Activated T-cell treated with anti-CD3 and anti-CD28 coated beads, Interleukin-2, amount 50 U/mL, for 72 hours (primary cell): Measurements from ENCODE around the gene DNAJB11. TPM values are rescaled to one million over a fixed set of nuclear protein-coding genes. Genes with fewer than 3 reads are reported as not detected.
"Not testable (repeated sequence)": the region's sequence is repeated elsewhere in the genome, so short reads cannot be mapped to it uniquely, and the experiment has no call there.

Source experiments
- ATAC-seq, 2 donors: fragments of 150-1000 bp; cut with Tn5 transposase; replicated peaks in 1 of 2; 2 replicates each; pipeline ENCODE4 v1.10.0; 2021; ENCODE audit warnings: moderate library complexity in 2 of 2, mild to moderate bottlenecking in 1 of 2
- DNase-seq, 2 donors: peaks; one replicate each; pipeline ENCODE4 v3.0.0; 2021 to 2022; ENCODE audit warnings: mixed read lengths in 1 of 2
- H3K27ac Mint-ChIP-seq: one replicate; pipeline ENCODE4 v1.8.0; 2022; ENCODE audit warnings: mild to moderate bottlenecking, moderate library complexity, mixed read lengths
- H3K27me3 Mint-ChIP-seq: one replicate; pipeline ENCODE4 v1.8.0; 2022; ENCODE audit warnings: low read depth, mixed read lengths
- H3K36me3 Mint-ChIP-seq, 2 donors: one replicate each; pipeline ENCODE4 v1.8.0; 2022; ENCODE audit warnings: mixed read lengths in 2 of 2, mild to moderate bottlenecking in 1 of 2; ENCODE audit not compliant: insufficient read depth in 2 of 2
- H3K4me1 Mint-ChIP-seq: one replicate; pipeline ENCODE4 v1.8.0; 2022; ENCODE audit warnings: low read depth, mixed read lengths
- H3K4me3 Mint-ChIP-seq, 2 donors: one replicate each; pipeline ENCODE4 v1.8.0; 2022; ENCODE audit warnings: mild to moderate bottlenecking in 2 of 2, mixed read lengths in 2 of 2, moderate library complexity in 2 of 2
- H3K9me3 Mint-ChIP-seq, 2 donors: one replicate each; pipeline ENCODE4 v1.8.0; 2022; ENCODE audit warnings: mixed read lengths in 2 of 2
- total RNA-seq, 2 donors: library from RNA; stranded (reverse); gene quantifications; one replicate each; pipeline ENCODE4 v1.2.3, GENCODE V29; 2022

DNAJB11 gene
- total RNA-seq, result 10 to 100 TPM; 29.7 to 34.2 TPM

DNA sequence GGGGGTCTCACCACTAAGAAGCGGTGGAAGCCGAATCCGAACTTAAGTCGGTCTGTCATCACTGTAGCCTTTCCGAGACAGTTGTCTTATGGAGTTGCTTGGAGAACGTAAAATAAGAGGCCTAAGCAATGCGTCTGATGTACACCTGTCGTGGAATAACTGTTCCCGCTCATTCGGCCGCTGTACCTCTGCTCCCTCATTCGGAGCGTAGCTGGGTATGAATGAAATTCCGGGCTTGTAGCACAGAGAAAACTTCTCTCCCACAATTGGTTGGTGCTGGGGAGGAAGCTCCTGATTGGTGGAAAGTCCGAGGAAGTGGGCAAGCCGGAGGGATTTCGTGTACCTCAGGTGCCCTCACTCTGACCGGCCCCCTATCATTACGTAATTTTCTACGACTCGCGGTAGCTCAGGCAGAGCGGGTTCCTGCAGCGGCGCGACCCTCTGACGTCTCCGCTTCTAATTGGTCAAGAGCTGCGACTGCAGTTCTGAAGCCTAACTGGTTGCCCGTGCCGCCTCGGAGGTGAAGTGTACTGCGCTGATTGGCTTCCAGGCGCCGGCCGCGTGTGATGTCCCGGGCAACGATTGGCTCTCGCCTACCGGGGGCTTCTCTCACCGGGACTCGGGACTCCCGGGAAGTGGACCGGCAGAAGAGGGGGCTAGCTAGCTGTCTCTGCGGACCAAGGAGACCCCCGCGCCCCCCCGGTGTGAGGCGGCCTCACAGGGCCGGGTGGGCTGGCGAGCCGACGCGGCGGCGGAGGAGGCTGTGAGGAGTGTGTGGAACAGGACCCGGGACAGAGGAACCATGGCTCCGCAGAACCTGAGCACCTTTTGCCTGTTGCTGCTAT, at the start of gene DNAJB11:
Gene DNAJB11, plus strand, starts transcription at position 625 of the 845 bp plus-strand sequence. Its CDS starts 178 bp downstream, at position 803.
- Mint-ChIP-seq H3K4me1 (peaks cover 66% of the 10 kb centered on the region), H3K27ac (peak within 1 kb of the TSS; percentile 91), H3K27me3 (no peaks in the 10 kb centered on the region), H3K4me3 (peak within 1 kb of the TSS; percentile 92 to 95), H3K9me3 (no peaks in the 10 kb centered on the region), H3K36me3 (peaks cover 3 to 12% of the 10 kb centered on the region in 2 donors)
- DNase-seq, result peak; percentile 98 to 99
- ATAC-seq, result peak; percentile 86 to 90

DNA sequence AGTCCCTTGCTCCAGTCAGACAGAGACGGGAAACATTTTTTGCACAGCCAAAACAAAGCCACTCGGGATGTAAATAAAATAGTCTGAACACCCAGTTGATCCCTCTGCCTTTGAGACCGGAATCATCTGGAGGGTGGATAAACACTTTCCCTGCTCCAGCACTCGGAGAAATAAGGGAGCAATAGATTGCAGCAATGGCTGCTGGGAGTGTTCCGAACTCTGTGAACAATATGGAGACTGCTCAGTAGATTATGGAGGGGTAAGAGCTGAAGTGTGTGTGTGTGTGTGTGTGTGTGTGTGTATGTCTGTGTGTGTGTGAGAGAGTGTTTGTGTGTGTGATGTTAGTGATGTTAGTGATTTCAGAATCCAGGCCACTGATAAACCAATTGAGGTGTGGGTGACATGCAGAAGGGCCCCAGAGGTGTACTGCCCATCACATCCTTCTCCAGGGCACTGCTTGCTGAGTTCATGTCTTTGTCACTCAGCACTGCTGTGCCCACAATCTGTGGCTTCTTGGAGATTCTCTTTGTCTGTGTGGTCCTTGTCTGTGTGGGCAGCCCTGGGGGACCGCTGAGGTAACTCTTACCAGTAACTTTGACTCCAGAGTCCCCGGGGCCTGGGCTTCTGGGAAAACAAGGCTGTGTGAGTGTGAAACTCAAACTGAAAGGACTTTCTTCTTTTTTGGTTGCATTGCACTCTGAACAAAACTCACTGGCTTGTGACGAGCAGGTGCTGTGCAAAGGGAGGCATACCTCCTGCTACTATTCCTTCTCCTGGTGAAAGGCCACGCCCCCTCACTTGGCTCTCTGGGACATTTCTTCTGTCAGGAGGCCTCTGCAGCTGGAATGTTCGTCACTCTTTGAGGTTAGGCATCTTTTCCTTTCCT, 49.3 kb upstream of the DNAJB11 start:
- Mint-ChIP-seq H3K27ac (peak overlapping the region; percentile 20), H3K4me1 (peaks cover 76% of the 10 kb centered on the region), H3K36me3 (peaks cover 0 to 7% of the 10 kb centered on the region in 2 donors), H3K4me3 (peak overlapping the region; percentile 19 to 75), H3K9me3 (peaks cover 0 to 1% of the 10 kb centered on the region in 2 donors), H3K27me3 (no peaks in the 10 kb centered on the region)
- ATAC-seq, result peak; percentile 83 to 85
- DNase-seq, result peak; percentile 79 to 85

DNA sequence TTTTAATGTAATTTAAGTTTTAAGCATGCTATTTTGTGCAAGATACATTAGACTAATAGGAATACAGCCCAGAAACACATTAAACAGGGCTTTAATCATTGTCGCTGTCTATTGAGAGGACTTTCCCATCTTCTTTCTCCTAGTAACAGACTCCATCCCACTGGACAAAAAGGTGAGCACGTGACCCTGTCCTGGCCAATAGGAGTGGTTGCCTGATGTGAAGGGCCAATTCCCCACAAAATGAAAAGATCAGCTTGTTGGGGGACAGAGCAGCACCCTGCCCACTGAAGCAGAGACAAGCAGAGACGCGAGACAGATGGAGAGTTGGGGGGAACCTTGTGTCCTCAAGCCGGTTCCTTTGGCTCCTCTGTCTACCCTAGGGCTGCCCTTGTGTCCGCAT, 47.5 kb upstream of the DNAJB11 start:
- Mint-ChIP-seq H3K9me3 (peaks cover 0 to 1% of the 10 kb centered on the region in 2 donors), H3K4me1 (peaks cover 74% of the 10 kb centered on the region), H3K27ac (no peak overlapping the region), H3K36me3 (peaks cover 2 to 7% of the 10 kb centered on the region in 2 donors), H3K27me3 (no peaks in the 10 kb centered on the region), H3K4me3 (peak overlapping the region; percentile 36 to 70)
- ATAC-seq (no peak), DNase-seq (no peak)

DNA sequence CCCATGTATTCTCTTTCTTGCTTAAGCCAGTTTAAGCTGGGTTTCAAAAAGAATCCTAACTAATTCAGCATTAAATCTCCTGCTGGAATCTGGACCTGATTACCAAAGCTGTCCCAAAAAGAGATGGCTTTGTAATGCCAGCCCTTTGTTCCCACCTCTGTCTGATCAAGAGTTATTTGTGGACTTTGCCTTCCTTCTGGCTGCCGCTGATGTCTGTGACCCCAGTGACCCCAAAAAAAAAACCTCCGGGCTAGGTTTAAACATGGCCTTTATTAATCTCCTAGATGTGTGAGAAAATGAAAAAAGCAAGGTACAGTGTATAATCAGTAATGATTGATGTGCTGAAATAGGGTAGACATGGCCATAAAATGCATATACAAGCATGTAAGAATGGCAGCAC, 47.1 kb upstream of the DNAJB11 start:
- H3K9me3 Mint-ChIP-seq, result peaks cover 0 to 1% of the 10 kb centered on the region in 2 donors
- no peak overlapping the region for H3K27ac Mint-ChIP-seq
- H3K36me3 Mint-ChIP-seq, result peaks cover 2 to 9% of the 10 kb centered on the region in 2 donors
- H3K4me3 Mint-ChIP-seq, result no peak overlapping the region
- DNase-seq, result no peak
- peaks cover 73% of the 10 kb centered on the region for H3K4me1 Mint-ChIP-seq
- ATAC-seq, result no peak
- H3K27me3 Mint-ChIP-seq, result no peaks in the 10 kb centered on the region

DNA sequence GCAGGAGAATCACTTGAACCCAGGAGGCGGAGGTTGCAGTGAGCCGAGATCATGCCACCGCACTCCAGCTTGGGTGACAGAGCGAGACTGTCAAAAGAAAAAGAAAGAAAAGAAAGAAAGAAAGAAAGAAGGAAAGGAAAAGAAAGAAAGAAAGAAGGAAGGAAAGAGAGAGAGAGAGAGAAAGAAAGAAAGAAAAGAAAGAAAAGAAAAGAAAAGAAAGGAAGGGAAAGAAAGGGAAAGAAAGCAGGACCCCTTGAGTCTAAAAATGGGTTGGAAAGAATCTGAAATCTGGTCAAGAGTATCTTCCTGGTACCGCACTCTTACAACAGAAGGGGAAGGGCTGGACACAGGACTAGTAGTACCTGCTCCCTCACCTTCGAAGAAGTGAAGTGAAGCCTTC, 45.9 kb upstream of the DNAJB11 start:
- no peak overlapping the region for H3K27ac Mint-ChIP-seq
- H3K27me3 Mint-ChIP-seq, result no peaks in the 10 kb centered on the region
- H3K36me3 Mint-ChIP-seq, result peaks cover 6 to 9% of the 10 kb centered on the region in 2 donors
- ATAC-seq, result no peak
- DNase-seq, result no peak
- H3K4me3 Mint-ChIP-seq, result no peak overlapping the region
- peaks cover 73% of the 10 kb centered on the region for H3K4me1 Mint-ChIP-seq
- peaks cover 0 to 3% of the 10 kb centered on the region in 2 donors for H3K9me3 Mint-ChIP-seq

DNA sequence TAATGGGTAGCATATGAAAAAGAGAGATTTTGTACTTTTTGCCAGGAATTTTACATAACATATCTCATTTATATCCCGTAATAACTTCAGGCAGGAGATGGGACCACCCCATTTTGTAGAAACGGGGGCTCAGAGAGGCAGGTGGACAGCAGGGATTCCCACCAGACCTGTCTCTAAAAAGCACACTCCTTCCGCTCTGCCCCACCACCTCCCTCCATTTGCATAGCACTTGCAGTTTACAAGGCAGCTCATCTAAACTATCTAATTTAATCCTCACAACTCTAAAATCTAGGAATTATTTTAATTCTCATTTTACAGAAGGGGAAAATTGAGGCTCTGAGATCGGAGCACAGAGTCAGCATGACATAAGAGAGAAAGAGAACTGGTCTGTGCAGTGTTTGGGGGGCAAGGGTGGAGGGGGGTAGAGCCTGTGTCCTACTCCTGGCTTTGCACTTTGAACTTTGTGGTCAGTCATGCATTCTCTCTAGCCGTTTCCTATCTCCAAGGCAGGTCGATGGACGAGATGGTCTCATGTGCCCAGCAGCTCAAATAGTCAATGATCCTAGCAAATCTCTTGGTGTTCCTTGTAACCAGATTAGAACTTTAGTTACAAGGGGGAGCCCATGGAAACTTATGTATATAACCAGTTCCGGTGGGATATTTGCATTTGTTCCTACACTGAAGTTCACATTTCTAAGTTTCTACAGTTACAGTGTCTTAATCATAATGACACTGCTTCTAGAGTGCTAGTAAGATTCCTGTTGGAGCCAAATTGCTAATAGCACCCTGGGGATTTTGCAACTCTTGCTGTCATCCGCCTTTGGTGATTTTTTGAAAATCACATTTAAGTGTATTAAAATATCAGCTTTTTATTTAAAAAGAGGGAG, 44.9 kb upstream of the DNAJB11 start:
- H3K36me3 Mint-ChIP-seq, result peaks cover 6 to 9% of the 10 kb centered on the region in 2 donors
- H3K27ac Mint-ChIP-seq, result no peak overlapping the region
- H3K27me3 Mint-ChIP-seq, result no peaks in the 10 kb centered on the region
- H3K4me1 Mint-ChIP-seq, result peaks cover 73% of the 10 kb centered on the region
- no peak for DNase-seq
- peaks cover 0 to 3% of the 10 kb centered on the region in 2 donors for H3K9me3 Mint-ChIP-seq
- no peak for ATAC-seq
- H3K4me3 Mint-ChIP-seq, result no peak overlapping the region

DNA sequence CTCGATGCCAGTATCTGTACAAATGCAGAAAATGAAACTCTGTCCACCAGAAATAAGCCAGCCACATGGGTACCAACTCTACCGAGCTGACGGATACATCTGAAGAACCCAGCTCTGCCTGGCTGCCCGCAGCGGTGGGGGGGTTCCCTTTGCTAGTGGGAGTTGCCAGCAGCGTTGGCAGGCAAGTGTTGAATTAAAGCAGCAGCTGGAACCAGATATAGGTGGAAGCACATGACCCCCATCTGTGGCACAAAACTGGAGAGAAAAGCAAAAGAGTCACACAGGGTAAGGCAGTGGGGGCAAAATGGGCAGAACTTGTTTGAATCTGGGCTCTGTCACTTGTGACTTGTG, 44.3 kb upstream of the DNAJB11 start:
- peaks cover 0 to 3% of the 10 kb centered on the region in 2 donors for H3K9me3 Mint-ChIP-seq

DNA sequence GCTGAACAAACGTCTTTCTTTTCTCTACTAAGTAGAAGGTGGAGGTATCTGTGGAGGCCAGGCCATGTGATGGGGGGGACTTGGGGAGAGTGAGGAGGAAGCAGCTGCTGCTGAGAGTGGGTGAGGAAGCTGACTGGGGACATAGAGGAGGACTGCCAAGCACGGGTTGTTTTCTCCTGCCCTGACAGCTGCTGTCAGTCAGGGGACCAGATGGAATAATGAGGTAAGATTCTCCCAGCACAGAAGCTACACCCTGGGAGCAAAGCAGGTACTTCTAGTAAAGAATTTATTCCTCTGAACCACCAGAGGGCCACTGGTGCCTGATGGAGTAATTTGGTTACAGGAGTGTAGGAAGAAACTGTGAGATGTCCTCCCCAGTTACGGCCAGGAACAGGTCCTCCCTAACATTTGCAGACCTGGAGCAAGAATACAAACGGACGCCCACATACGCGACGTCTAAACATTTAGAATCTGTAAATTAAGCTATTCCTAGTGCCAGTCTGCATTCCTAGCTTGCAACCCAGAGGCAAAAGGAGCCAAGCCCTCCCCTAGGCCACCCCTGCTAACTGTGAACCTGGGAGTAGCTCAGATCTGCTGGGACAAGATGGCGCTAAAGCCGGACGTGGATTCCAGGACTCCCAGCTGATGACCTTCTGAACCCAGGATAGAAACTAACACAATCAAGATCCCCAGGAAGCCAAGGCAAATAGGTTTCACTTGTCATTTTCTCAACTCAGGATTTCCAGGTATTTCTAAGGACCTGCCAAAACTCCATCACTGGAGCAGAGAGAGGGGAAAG, 41.1 kb upstream of the DNAJB11 start:
- peaks cover 75% of the 10 kb centered on the region for H3K4me1 Mint-ChIP-seq
- H3K27me3 Mint-ChIP-seq, result no peaks in the 10 kb centered on the region
- no peak overlapping the region for H3K27ac Mint-ChIP-seq
- H3K4me3 Mint-ChIP-seq, result no peak overlapping the region
- DNase-seq, result no peak
- peaks cover 0 to 1% of the 10 kb centered on the region in 2 donors for H3K9me3 Mint-ChIP-seq
- ATAC-seq, result no peak
- peaks cover 6 to 11% of the 10 kb centered on the region in 2 donors for H3K36me3 Mint-ChIP-seq

More for the DNA sequence above, 44.3 kb upstream of the DNAJB11 start:
- Mint-ChIP-seq H3K36me3 (peaks cover 6 to 9% of the 10 kb centered on the region in 2 donors), H3K4me1 (peaks cover 71% of the 10 kb centered on the region), H3K4me3 (no peak overlapping the region), H3K27ac (no peak overlapping the region), H3K27me3 (no peaks in the 10 kb centered on the region)
- DNase-seq, result peak in 1 of 2 donors; percentile 60
- peak in 1 of 2 donors; percentile 43 for ATAC-seq

DNA sequence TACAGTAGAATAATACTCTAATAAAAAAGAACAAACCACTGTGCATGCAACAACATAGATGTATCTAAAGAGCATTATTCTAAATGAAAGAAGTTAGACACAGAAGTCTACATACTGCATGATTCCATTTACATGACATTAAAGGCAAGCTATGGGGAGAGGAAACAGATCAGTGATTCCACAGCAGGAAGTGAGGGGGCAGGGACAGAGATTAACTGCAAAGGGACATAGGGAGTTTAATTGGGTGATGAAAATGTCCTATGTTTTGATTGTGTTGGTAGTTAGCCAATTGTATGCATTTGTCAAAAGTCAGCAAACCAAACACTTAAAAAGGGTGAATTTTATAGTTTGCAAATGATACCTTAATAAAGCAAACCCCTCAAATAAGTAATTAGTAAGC, 40.1 kb upstream of the DNAJB11 start:
- H3K4me1 Mint-ChIP-seq, result peaks cover 85% of the 10 kb centered on the region
- H3K27ac Mint-ChIP-seq, result no peak overlapping the region
- peaks cover 6 to 11% of the 10 kb centered on the region in 2 donors for H3K36me3 Mint-ChIP-seq
- H3K27me3 Mint-ChIP-seq, result no peaks in the 10 kb centered on the region
- ATAC-seq (no peak), DNase-seq (no peak)
- no peak overlapping the region for H3K4me3 Mint-ChIP-seq
- peaks cover 0 to 1% of the 10 kb centered on the region in 2 donors for H3K9me3 Mint-ChIP-seq

DNA sequence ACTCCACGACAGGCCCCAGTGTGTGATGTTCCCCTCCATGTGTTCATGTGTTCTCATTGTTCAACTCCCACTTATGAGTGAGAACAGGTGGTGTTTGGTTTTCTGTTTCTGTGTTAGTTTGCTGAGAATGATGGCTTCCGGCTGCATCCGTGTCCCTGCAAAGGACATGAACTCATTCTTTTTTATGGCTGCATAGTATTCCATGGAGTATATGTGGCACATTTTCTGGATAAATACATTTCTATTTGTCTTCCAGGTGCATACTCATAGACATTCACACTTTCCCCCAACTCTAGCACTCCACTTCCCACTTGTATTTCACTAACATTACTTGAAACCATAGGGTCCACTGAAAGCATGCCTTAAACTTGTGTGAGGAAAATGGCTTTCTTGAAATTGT, 38.8 kb upstream of the DNAJB11 start:
- Mint-ChIP-seq H3K36me3 (peaks cover 6 to 11% of the 10 kb centered on the region in 2 donors), H3K4me1 (peaks cover 93% of the 10 kb centered on the region)
- not testable (repeated sequence) for H3K4me3 Mint-ChIP-seq, DNase-seq, H3K9me3 Mint-ChIP-seq, H3K27ac Mint-ChIP-seq, H3K27me3 Mint-ChIP-seq, ATAC-seq

DNA sequence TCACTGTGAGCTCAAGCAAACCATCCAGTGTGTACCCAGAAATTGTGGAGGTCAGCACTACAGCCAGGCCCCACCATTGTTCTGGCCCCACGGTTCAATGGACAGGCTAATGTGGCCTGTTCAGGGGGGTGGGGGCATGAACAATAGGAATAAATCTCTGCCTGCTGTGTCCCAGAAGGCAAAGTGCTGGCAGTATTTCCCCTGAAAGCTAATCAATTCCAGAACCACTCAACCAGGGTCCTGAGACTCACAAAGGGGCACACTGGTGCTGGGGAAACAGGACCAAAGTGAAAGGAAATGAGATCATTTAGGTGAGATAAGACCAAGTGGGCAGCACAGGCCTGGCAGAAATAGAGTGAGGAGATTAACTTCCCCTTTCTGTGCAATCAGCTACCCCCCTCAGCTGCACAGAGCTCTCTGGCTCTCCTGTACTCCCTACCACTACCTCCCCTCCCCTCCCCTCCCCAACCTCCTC, 37.9 kb upstream of the DNAJB11 start:
- H3K4me3 Mint-ChIP-seq, result no peak overlapping the region
- peaks cover 96% of the 10 kb centered on the region for H3K4me1 Mint-ChIP-seq
- no peak overlapping the region for H3K27ac Mint-ChIP-seq
- H3K9me3 Mint-ChIP-seq, result peaks cover 0 to 1% of the 10 kb centered on the region in 2 donors
- ATAC-seq (no peak), DNase-seq (no peak)
- H3K27me3 Mint-ChIP-seq, result no peaks in the 10 kb centered on the region
- peaks cover 6 to 10% of the 10 kb centered on the region in 2 donors for H3K36me3 Mint-ChIP-seq
